Tibial nerve (tissue), 4 donors: Measurements from ENCODE around the gene HPSE2. TPM values are rescaled to one million over a fixed set of nuclear protein-coding genes. Genes with fewer than 3 reads are reported as not detected.
A peak's percentile ranks its signal among the peaks of the same experiment; 100 is the strongest.

Experiments
- DNase-seq, 2 donors: peaks; one replicate each; pipeline ENCODE4 v3.0.0-alpha.2; 2019; ENCODE audit warnings: low spot score in 2 of 2
- H3K27ac ChIP-seq, 4 donors: fragments of 200-600 bp; sonication (generic) in 3 of 4; one replicate each; pipeline ENCODE4 v1.5.1; 2017 to 2019; ENCODE audit warnings: mild to moderate bottlenecking in 1 of 4
- H3K27me3 ChIP-seq, 2 donors: fragments of 200-600 bp; sonication (generic) in 1 of 2; one replicate each; pipeline versions ENCODE4 v1.5.1 to v1.6.0; 2017 to 2019
- H3K36me3 ChIP-seq, 3 donors: fragments of 200-600 bp; sonication (generic); one replicate each; pipeline ENCODE4 v1.5.1; 2018 to 2019
- H3K4me1 ChIP-seq, 4 donors: fragments of 200-600 bp; sonication (generic) in 3 of 4; one replicate each; pipeline ENCODE4 v1.5.1; 2017 to 2019
- H3K4me3 ChIP-seq, 4 donors: fragments of 200-600 bp; sonication (generic) in 3 of 4; one replicate each; pipeline ENCODE4 v1.5.1; 2017 to 2019; ENCODE audit warnings: mild to moderate bottlenecking in 1 of 4, moderate library complexity in 1 of 4
- H3K9me3 ChIP-seq, 4 donors: fragments of 200-600 bp; sonication (generic) in 3 of 4; one replicate each; pipeline ENCODE4 v1.5.1; 2017 to 2019
- CTCF ChIP-seq, 5 experiments: fragments of 200-600 bp in 3 of 5; fragments of 450-650 bp in 2 of 5; sonication (generic) in 3 of 5; IDR thresholded peaks; one replicate each; pipeline ENCODE4 v1.5.1; 2016 to 2019; ENCODE audit warnings: antibody characterized with exemption in 5 of 5, mild to moderate bottlenecking in 3 of 5, moderate library complexity in 2 of 5
- EP300 ChIP-seq, 2 donors: sonication (generic); formaldehyde crosslinking; IDR thresholded peaks; one replicate each; pipeline ENCODE4 v1.6.1; 2017; ENCODE audit warnings: antibody characterized with exemption in 2 of 2, mild to moderate bottlenecking in 1 of 2
- POLR2A ChIP-seq, 2 donors: fragments of 450-650 bp; IDR thresholded peaks; one replicate each; pipeline ENCODE4 v1.6.1; 2017; ENCODE audit warnings: antibody characterized with exemption in 2 of 2, mild to moderate bottlenecking in 2 of 2, moderate library complexity in 2 of 2
- WGBS, 2 donors: methylation state at CpG; one replicate each; pipeline ENCODE4 v1.1.5; 2018; 5-methylcytosine and 5-hydroxymethylcytosine counted together
- total RNA-seq, 4 donors: library from RNA; depleted of rRNA; stranded (reverse); fragments of >200 nt; gene quantifications; one replicate each; pipeline ENCODE4 v1.1.0, GENCODE V29; 2016

Gene HPSE2
- total RNA-seq, 4 donors from 2014 or later = 0.63 TPM; not detected in 3

- TF ChIP-seq POLR2A (IDR thresholded peaks at IDR 0.05) (no peak), EP300 (IDR thresholded peaks at IDR 0.05) (no peak), CTCF (IDR thresholded peaks at IDR 0.05) (no peak)
- WGBS, 2 donors = 56 to 59% methylated on average over 15 of the region's 15 CpGs
- peaks cover 0 to 11% (median 2%) of the 10 kb centered on the region in 4 donors for H3K4me1 ChIP-seq
- no peak for DNase-seq
- H3K4me3 ChIP-seq = no peak overlapping the region
- H3K9me3 ChIP-seq = no peaks in the 10 kb centered on the region
- H3K36me3 ChIP-seq = no peaks in the 10 kb centered on the region
- no peak overlapping the region for H3K27ac ChIP-seq
- H3K27me3 ChIP-seq = no peaks in the 10 kb centered on the region
Observed at GRCh38 chr10:98466861-98467505, 768.7 kb downstream of the HPSE2 start.

- Histone ChIP-seq H3K9me3 (no peaks in the 10 kb centered on the region), H3K27me3 (no peaks in the 10 kb centered on the region), H3K4me3 (no peak overlapping the region), H3K4me1 (peaks cover 0 to 19% (median 8%) of the 10 kb centered on the region in 4 donors), H3K36me3 (no peaks in the 10 kb centered on the region), H3K27ac (no peak overlapping the region)
- WGBS, 2 donors = 79 to 93% methylated on average over 3 of the region's 3 CpGs
- TF ChIP-seq CTCF (IDR thresholded peaks at IDR 0.05) (no peak), POLR2A (IDR thresholded peaks at IDR 0.05) (no peak), EP300 (IDR thresholded peaks at IDR 0.05) (no peak)
- DNase-seq = no peak
Observed at GRCh38 chr10:98465866-98466265, 769.8 kb downstream of the HPSE2 start.

GRCh38 chr10:98463976-98464754 is 771.5 kb downstream of the HPSE2 start:
- TF ChIP-seq EP300 (IDR thresholded peaks at IDR 0.05) (no peak), CTCF (IDR thresholded peaks at IDR 0.05) (no peak), POLR2A (IDR thresholded peaks at IDR 0.05) (no peak)
- peaks cover 0 to 28% (median 13%) of the 10 kb centered on the region in 4 donors for H3K4me1 ChIP-seq
- WGBS, 2 donors = 68 to 71% methylated on average over 8 of the region's 8 CpGs
- DNase-seq = no peak
- H3K9me3 ChIP-seq = no peaks in the 10 kb centered on the region
- no peaks in the 10 kb centered on the region for H3K27me3 ChIP-seq
- H3K4me3 ChIP-seq = no peak overlapping the region
- no peak overlapping the region for H3K27ac ChIP-seq
- no peaks in the 10 kb centered on the region for H3K36me3 ChIP-seq

- DNase-seq = no peak
- H3K9me3 ChIP-seq = no peaks in the 10 kb centered on the region
- no peaks in the 10 kb centered on the region for H3K27me3 ChIP-seq
- no peak overlapping the region for H3K4me3 ChIP-seq
- TF ChIP-seq EP300 (IDR thresholded peaks at IDR 0.05) (no peak), CTCF (IDR thresholded peaks at IDR 0.05) (no peak), POLR2A (IDR thresholded peaks at IDR 0.05) (no peak)
- no peak overlapping the region for H3K27ac ChIP-seq
- peaks cover 0 to 25% (median 13%) of the 10 kb centered on the region in 4 donors for H3K4me1 ChIP-seq
- H3K36me3 ChIP-seq = no peaks in the 10 kb centered on the region
- WGBS, 2 donors = 94% methylated on average over 6 of the region's 6 CpGs
Observed at GRCh38 chr10:98463016-98463415, 772.6 kb downstream of the HPSE2 start.

GRCh38 chr10:98461500-98461842 is 774.2 kb downstream of the HPSE2 start:
- H3K9me3 ChIP-seq = no peaks in the 10 kb centered on the region
- H3K36me3 ChIP-seq = no peaks in the 10 kb centered on the region
- H3K4me3 ChIP-seq = no peak overlapping the region
- peak overlapping the region in 2 of 4 donors; percentile 72 to 79 for H3K27ac ChIP-seq
- H3K4me1 ChIP-seq = peaks cover 0 to 16% (median 12%) of the 10 kb centered on the region in 4 donors
- H3K27me3 ChIP-seq = no peaks in the 10 kb centered on the region
- no peak for TF ChIP-seq EP300 (IDR thresholded peaks at IDR 0.05)
- TF ChIP-seq POLR2A (IDR thresholded peaks at IDR 0.05) = no peak
- TF ChIP-seq CTCF (IDR thresholded peaks at IDR 0.05) = no peak
- 91% methylated on average over 3 of the region's 3 CpGs for WGBS, 2 donors
- DNase-seq = no peak
